Mesodermal cell (in vitro differentiated cells): ENCODE data around the gene VGLL4.
"Not testable (repeated sequence)": the region's sequence is repeated elsewhere in the genome, so short reads cannot be mapped to it uniquely, and the experiment has no call there.

Experiments
- H3K27ac ChIP-seq: 2 replicates; pipeline ENCODE4 v1.7.0; 2013; ENCODE audit warnings: mild to moderate bottlenecking, low read depth, low read length, moderate library complexity; ENCODE audit not compliant: severe bottlenecking
- H3K36me3 ChIP-seq: 2 replicates; pipeline ENCODE4 v1.7.1; 2013; ENCODE audit warnings: mild to moderate bottlenecking, low read length, moderate library complexity; ENCODE audit not compliant: control insufficient read depth, insufficient read depth
- H3K4me1 ChIP-seq: one replicate; pipeline ENCODE4 v1.7.1; 2013; ENCODE audit warnings: mild to moderate bottlenecking, low read length; ENCODE audit not compliant: insufficient read depth, control insufficient read depth, poor library complexity, severe bottlenecking
- H3K4me3 ChIP-seq: 2 replicates; pipeline ENCODE4 v1.7.0; 2013; ENCODE audit warnings: low read length, control low read depth, mild to moderate bottlenecking; ENCODE audit not compliant: insufficient read depth, poor library complexity, severe bottlenecking; ENCODE audit errors: extremely low read depth
- H3K9me3 ChIP-seq: 2 replicates; pipeline ENCODE4 v1.7.1; 2013; ENCODE audit warnings: mild to moderate bottlenecking, low read length, moderate library complexity; ENCODE audit not compliant: control insufficient read depth
- WGBS, 2 experiments: methylation state at CpG; one replicate each; pipeline ENCODE4 v1.1.5; 2013; ENCODE audit warnings: missing lambda C conversion rate in 2 of 2; ENCODE audit not compliant: insufficient coverage in 2 of 2; 5-methylcytosine and 5-hydroxymethylcytosine counted together

VGLL4 gene

DNA sequence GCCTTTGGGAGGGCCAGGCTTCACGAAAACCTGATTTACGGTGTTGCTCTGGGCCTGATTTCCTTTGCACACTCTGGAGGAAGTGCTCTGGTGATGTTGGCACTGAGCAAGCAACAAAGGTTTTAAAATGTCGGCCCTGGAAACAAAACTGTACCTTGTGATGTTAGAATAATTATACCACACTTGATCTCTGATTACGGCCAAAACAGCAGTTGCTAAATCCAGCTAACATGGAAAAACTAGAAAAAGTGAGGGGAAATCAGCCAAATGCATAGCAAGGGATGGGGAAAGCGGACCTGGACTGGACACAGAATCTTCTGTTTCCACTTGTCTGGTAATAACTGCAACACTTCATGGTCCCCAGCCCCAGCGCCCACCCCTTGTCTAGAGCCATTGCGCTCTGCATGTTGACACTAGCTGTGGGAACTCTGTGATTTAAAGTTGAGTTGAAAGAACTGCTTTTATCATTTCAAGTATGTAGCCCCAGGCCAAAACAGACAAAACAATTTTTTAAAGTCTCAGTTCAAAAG lies 120.1 kb downstream of the VGLL4 start:
- Histone ChIP-seq H3K4me1 (peaks cover 5% of the 10 kb centered on the region), H3K4me3 (no peak overlapping the region), H3K9me3 (peaks cover 4% of the 10 kb centered on the region), H3K36me3 (no peaks in the 10 kb centered on the region), H3K27ac (peak overlapping the region; percentile 64)
- 85 to 100% methylated on average over 2 to 4 of the region's 7 CpGs for WGBS, 2 experiments

GRCh38 chr3:11522953-11523571 lies 120.7 kb downstream of the VGLL4 start:
- Histone ChIP-seq H3K36me3 (no peaks in the 10 kb centered on the region), H3K4me3 (no peak overlapping the region), H3K4me1 (peaks cover 5% of the 10 kb centered on the region), H3K9me3 (peaks cover 4% of the 10 kb centered on the region), H3K27ac (peak overlapping the region; percentile 64)
- WGBS, 2 experiments = 93 to 100% methylated on average over 4 of the region's 8 CpGs

DNA sequence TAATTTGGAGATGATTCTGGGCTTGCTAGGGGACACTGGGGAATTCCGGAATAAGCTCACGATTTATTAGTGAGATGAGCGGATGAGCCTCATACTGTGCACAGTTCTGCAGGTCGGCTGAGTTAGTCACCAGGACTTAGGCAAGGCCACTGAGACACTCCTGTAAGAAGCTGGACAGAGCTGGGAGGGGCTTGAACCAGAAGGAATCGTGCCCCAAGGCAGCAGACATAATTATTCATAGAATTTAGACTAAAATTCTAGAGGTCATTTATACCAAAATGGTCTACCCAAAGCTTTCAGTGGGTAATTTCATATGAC lies 121.4 kb downstream of the VGLL4 start:
- Histone ChIP-seq H3K36me3 (no peaks in the 10 kb centered on the region), H3K9me3 (peaks cover 3% of the 10 kb centered on the region), H3K27ac (peak overlapping the region; percentile 3), H3K4me1 (peaks cover 5% of the 10 kb centered on the region), H3K4me3 (no peak overlapping the region)
- WGBS, 2 experiments = 90 to 96% methylated on average over 4 of the region's 5 CpGs

DNA sequence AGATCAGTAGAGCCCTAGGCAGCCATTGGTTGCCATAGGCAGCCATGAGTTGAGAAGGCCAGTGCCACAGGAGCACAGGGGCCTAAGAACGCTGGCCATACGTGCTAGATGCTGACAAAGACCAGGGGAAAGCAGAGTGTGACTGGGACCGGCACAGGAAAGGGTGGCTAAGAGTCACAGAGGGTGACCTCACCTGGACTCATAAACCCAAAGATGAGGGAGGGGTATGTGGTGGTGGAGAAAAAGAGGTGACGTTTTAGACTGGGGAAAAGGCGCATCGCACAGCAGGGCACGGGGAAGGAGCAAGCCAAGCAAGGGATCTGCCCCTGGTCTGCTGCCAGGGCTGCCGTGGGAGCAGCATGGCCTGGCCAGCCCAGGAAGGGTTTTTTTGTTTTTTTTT lies 122.5 kb downstream of the VGLL4 start:
- Histone ChIP-seq H3K27ac (no peak overlapping the region), H3K4me1 (peaks cover 5% of the 10 kb centered on the region), H3K36me3 (no peaks in the 10 kb centered on the region), H3K9me3 (no peaks in the 10 kb centered on the region), H3K4me3 (no peak overlapping the region)
- WGBS, 2 experiments = 96% methylated on average over 8 of the region's 8 CpGs

DNA sequence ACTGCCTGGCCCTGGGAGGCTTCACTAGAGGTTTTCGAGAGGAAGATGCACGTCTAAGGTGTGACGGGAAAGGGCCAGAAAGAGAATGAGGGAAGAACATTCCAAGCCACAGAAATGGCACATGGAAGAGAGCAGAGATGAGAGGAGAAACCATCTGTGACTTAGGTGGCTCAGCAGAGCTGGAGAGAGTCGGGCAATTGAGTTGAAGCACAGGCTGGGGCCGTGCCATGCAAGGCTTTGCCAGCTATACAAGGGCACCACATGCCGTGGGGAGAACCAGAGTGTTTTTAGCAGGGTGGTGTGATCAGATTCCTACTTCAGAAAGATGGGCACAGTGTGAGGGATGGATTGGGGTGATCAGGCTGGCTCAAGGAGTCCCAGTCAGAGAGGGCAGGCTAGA lies 126.1 kb downstream of the VGLL4 start:
- no peak overlapping the region for H3K27ac ChIP-seq
- H3K4me1 ChIP-seq = peaks cover 28% of the 10 kb centered on the region
- H3K4me3 ChIP-seq = no peak overlapping the region
- H3K9me3 ChIP-seq = no peaks in the 10 kb centered on the region
- WGBS, 2 experiments = 91 to 92% methylated on average over 6 of the region's 6 CpGs
- H3K36me3 ChIP-seq = no peaks in the 10 kb centered on the region

DNA sequence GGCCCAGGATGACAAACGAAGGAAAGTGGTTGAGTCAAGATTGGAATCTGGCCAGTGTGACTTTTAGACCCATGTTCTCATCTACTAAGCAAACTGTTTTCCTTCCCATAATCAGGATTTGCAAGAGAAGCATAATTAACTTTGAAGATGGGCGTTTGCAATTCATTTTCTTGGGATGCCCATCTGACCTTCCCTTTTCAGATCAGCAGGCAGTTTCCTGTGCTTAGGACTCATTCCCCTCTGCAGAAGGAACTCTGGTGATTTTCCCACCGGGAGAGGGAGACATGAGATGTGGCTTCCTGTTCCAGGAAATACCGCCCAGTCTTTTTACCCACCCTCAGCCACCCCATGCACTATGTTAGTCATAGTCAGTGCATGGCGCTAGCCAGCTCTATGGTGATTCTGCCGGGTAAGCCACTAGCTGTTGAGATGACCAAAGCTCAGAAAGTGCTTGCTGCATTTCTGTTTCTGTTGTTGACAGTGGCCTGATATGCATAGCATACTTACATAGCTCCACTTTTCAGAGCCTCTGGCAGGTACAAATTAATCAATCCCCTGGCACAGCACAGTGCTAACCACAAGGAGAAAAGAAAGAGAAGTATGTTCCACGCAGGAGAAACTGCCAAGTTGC lies 129.4 kb downstream of the VGLL4 start:
- H3K4me3 ChIP-seq = no peak overlapping the region
- H3K9me3 ChIP-seq = no peaks in the 10 kb centered on the region
- H3K36me3 ChIP-seq = peaks cover 5% of the 10 kb centered on the region
- H3K4me1 ChIP-seq = peaks cover 41% of the 10 kb centered on the region
- peak overlapping the region; percentile 88 for H3K27ac ChIP-seq
- WGBS, 2 experiments = 67 to 73% methylated on average over 2 to 3 of the region's 7 CpGs

DNA sequence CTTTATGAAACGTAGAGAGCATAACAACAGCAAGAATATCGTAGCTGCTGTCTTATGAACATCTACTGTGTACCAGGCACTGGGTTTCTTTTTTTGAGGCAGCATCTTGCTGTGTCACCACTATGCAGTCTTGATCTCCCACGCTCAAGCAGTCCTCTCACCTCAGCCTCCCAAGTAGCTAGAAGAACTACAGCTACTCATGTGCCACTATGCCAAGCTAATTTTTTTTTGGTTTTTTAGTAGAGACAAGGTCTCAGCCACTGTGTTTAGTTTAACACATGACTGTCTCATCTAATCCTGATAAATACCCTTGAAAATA lies 129.9 kb downstream of the VGLL4 start:
- no peak overlapping the region for H3K4me3 ChIP-seq
- H3K27ac ChIP-seq = peak overlapping the region; percentile 88
- no peaks in the 10 kb centered on the region for H3K9me3 ChIP-seq
- WGBS, 2 experiments = 87 to 100% methylated on average over 2 to 3 of the region's 3 CpGs
- peaks cover 44% of the 10 kb centered on the region for H3K4me1 ChIP-seq
- peaks cover 5% of the 10 kb centered on the region for H3K36me3 ChIP-seq

- 96% methylated on average over 18 to 20 of the region's 27 CpGs for WGBS, 2 experiments
- not testable (repeated sequence) for H3K36me3 ChIP-seq, H3K9me3 ChIP-seq, H3K4me3 ChIP-seq
- H3K4me1 ChIP-seq = peaks cover 49% of the 10 kb centered on the region
- peak overlapping the region; percentile 88 for H3K27ac ChIP-seq
Measured at GRCh38 chr3:11513125-11513816, 130.4 kb downstream of the VGLL4 start.

DNA sequence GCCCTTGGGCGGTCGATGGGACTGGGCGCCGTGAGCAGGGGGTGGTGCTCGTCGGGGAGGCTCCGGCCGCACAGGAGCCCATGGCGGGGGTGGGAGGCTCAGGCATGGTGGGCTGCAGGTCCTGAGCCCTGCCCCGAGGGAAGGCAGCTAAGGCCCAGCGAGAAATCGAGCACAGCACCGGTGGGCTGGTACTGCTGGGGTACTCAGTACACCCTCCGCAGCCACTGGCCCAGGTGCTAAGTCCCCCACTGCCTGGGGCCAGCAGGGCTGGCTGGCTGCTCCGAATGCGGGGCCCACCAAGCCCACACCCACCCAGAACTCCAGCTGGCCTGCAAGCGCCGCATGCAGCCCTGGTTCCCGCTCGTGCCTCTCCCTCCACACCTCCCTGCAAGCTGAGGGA lies 132.1 kb downstream of the VGLL4 start:
- 95 to 97% methylated on average over 4 to 7 of the region's 20 CpGs for WGBS, 2 experiments
- H3K36me3 ChIP-seq, H3K27ac ChIP-seq, H3K9me3 ChIP-seq, H3K4me3 ChIP-seq: not testable (repeated sequence)
- H3K4me1 ChIP-seq = peaks cover 57% of the 10 kb centered on the region

DNA sequence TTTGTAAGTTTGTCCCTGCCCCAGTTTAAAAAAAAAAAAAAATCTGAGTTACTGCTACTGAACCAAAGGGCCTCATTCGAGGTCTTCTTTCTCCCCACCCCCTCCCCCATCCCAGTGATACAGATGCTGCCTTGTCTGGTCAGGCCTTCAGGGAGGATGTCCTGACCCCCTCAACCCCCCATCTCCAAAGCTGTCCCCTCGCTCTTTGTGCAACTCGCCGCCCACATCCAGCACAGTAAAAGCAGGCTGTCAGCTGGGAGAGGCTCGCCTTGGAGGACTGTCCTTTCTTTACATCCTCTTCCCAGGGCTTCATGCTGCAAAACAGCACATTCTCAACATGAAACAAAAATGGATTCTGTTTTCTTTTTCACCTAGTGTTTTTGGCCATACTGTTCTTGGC lies 133.4 kb downstream of the VGLL4 start:
- peak overlapping the region; percentile 95 for H3K27ac ChIP-seq
- H3K4me3 ChIP-seq = no peak overlapping the region
- WGBS, 2 experiments = 57 to 73% methylated on average over 5 of the region's 5 CpGs
- peaks cover 52% of the 10 kb centered on the region for H3K4me1 ChIP-seq
- H3K9me3 ChIP-seq = no peaks in the 10 kb centered on the region
- peaks cover 5% of the 10 kb centered on the region for H3K36me3 ChIP-seq

DNA sequence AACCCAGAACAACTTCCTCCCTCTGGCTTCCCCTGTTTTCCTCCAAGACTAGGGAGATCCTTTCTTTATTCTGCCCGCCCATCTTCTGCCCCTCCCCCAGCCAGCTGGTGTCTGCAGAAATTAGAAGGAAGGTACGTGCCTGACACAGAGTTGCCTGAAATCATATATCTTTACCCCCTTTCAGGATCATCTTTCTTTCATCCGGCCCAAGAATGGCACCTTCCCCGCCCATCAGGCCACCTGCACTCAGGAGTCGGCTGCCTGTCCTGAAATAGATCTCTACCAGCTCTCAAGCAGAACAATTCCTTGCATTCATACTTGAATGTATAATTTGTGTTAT lies 133.7 kb downstream of the VGLL4 start:
- peaks cover 49% of the 10 kb centered on the region for H3K4me1 ChIP-seq
- no peak overlapping the region for H3K4me3 ChIP-seq
- peak overlapping the region; percentile 95 for H3K27ac ChIP-seq
- 0 to 19% methylated on average over 2 to 4 of the region's 5 CpGs for WGBS, 2 experiments
- H3K9me3 ChIP-seq = no peaks in the 10 kb centered on the region
- H3K36me3 ChIP-seq = peaks cover 5% of the 10 kb centered on the region
